ENCODE measurements around the gene PTPN9.

- TF ChIP-seq CTCF (IDR thresholded peaks at IDR 0.05; ENCODE audit: low read length) (peak; percentile 34; the same call in 1 of the 2 replicates), EZH2 (IDR thresholded peaks at IDR 0.05; ENCODE audit: borderline replicate concordance, low read length) (no peak)
Observed at GRCh38 chr15:75532413-75533250, 46.5 kb downstream of the PTPN9 start.
